Measurements from ENCODE around the gene SPRYD4. TPM values are rescaled to one million over a fixed set of nuclear protein-coding genes. Genes with fewer than 3 reads are reported as not detected.
"Not testable (repeated sequence)": the region's sequence is repeated elsewhere in the genome, so short reads cannot be mapped to it uniquely, and the experiment has no call there.

The SPRYD4 gene
- total RNA-seq, 4 donors from 2014 or later: 1.1 to 3.7 (median 2.3) TPM

DNA sequence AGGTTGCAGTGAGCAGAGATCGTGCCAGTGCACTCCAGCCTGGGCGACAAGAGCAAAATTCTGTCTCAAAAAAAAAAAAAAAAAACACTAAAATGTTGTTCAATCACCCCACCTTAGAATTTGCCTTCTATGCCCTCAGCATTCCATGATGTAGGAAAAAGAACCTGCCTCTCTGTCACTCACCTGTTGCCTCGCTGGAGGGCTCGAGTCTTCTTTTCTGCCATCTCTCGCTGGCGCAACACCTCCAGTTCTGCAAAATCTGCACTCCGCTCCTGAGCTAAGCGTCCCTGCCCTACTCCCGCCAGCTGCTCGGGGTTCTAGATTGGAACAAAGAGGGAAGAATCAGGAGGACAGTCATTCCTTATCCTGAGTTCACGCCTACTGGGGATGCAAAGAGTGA is 37.1 kb upstream of the SPRYD4 start:
- Histone ChIP-seq H3K4me3 (no peak overlapping the region), H3K27me3 (no peaks in the 10 kb centered on the region), H3K9me3 (no peaks in the 10 kb centered on the region), H3K4me1 (no peaks in the 10 kb centered on the region), H3K27ac (no peak overlapping the region), H3K36me3 (peaks cover 0 to 26% of the 10 kb centered on the region in 2 donors)
- TF ChIP-seq EP300 (IDR thresholded peaks at IDR 0.05): no peak
- TF ChIP-seq, protein P1, sequence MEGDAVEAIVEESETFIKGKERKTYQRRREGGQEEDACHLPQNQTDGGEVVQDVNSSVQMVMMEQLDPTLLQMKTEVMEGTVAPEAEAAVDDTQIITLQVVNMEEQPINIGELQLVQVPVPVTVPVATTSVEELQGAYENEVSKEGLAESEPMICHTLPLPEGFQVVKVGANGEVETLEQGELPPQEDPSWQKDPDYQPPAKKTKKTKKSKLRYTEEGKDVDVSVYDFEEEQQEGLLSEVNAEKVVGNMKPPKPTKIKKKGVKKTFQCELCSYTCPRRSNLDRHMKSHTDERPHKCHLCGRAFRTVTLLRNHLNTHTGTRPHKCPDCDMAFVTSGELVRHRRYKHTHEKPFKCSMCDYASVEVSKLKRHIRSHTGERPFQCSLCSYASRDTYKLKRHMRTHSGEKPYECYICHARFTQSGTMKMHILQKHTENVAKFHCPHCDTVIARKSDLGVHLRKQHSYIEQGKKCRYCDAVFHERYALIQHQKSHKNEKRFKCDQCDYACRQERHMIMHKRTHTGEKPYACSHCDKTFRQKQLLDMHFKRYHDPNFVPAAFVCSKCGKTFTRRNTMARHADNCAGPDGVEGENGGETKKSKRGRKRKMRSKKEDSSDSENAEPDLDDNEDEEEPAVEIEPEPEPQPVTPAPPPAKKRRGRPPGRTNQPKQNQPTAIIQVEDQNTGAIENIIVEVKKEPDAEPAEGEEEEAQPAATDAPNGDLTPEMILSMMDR (IDR thresholded peaks at IDR 0.05): no peak
- no peak for TF ChIP-seq POLR2A (IDR thresholded peaks at IDR 0.05)
- TF ChIP-seq POLR2AphosphoS5 (IDR thresholded peaks at IDR 0.05): no peak
- no peak for ATAC-seq
- 97 to 100% methylated on average over 4 to 5 of the region's 11 CpGs for WGBS, 2 donors (ENCODE audit: low coverage in 1 of 2)

GRCh38 chr12:56431850-56432249 is 36.5 kb upstream of the SPRYD4 start:
- Histone ChIP-seq H3K27me3 (no peaks in the 10 kb centered on the region), H3K4me1 (no peaks in the 10 kb centered on the region), H3K36me3 (peaks cover 0 to 26% of the 10 kb centered on the region in 2 donors), H3K9me3 (no peaks in the 10 kb centered on the region), H3K27ac (no peak overlapping the region), H3K4me3 (no peak overlapping the region)
- no peak for ATAC-seq
- WGBS, 2 donors (ENCODE audit: low coverage in 1 of 2): 87 to 90% methylated on average over 3 of the region's 3 CpGs
- TF ChIP-seq POLR2A (IDR thresholded peaks at IDR 0.05): no peak
- TF ChIP-seq, protein P1 (IDR thresholded peaks at IDR 0.05): no peak
- no peak for TF ChIP-seq POLR2AphosphoS5 (IDR thresholded peaks at IDR 0.05)
- TF ChIP-seq EP300 (IDR thresholded peaks at IDR 0.05): no peak

- H3K27me3 ChIP-seq: no peaks in the 10 kb centered on the region
- TF ChIP-seq POLR2AphosphoS5 (IDR thresholded peaks at IDR 0.05) (no peak), POLR2A (IDR thresholded peaks at IDR 0.05) (no peak), EP300 (IDR thresholded peaks at IDR 0.05) (no peak)
- TF ChIP-seq, protein P1 (IDR thresholded peaks at IDR 0.05): no peak
- no peaks in the 10 kb centered on the region for H3K9me3 ChIP-seq
- no peak overlapping the region for H3K27ac ChIP-seq
- peaks cover 0 to 12% of the 10 kb centered on the region in 2 donors for H3K36me3 ChIP-seq
- ATAC-seq: no peak
- no peak overlapping the region for H3K4me3 ChIP-seq
- H3K4me1 ChIP-seq: no peaks in the 10 kb centered on the region
- WGBS, 2 donors (ENCODE audit: low coverage in 1 of 2): 80 to 100% methylated on average over 1 to 4 of the region's 6 CpGs
Observed at GRCh38 chr12:56434828-56435227, 33.5 kb upstream of the SPRYD4 start.

DNA sequence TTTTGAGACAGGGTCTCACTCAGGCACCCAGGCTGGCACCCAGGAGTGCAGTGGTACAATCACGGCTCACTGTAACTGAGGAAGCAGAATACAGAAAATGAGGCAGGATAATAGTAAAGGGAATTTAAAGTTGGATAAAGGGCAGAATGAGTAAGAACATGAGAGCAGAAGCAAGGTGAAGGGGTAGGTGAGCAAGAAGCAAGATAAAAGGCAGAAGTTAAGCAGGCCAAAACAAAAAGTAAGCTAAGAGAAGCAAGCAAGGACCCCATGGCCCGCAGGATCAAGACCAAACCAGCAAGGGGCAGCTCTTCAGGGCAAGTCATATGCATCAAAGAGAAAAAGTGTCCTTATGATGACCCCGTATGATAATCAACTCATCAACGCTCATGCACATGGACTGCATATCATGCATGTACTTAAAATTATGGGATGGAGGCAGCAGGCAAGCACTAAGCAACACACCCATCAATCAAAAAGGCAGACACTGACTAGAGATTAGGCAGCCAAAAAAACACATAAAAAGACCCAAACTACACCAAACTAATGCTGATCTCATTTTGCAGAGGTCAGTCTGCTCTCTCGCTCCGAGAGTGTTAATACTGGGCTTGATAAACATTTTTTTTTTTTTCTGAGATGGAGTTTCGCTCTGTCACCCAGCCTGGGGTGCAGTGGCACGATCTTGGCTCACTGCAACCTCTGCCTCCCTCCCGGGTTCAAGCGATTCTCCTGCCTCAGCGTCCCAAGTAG is 30.8 kb upstream of the SPRYD4 start:
- Histone ChIP-seq H3K9me3 (no peaks in the 10 kb centered on the region), H3K27ac (no peak overlapping the region), H3K4me1 (no peaks in the 10 kb centered on the region), H3K36me3 (no peaks in the 10 kb centered on the region), H3K27me3 (no peaks in the 10 kb centered on the region), H3K4me3 (no peak overlapping the region)
- 66 to 82% methylated on average over 5 to 11 of the region's 11 CpGs for WGBS, 2 donors (ENCODE audit: low coverage in 1 of 2)
- ATAC-seq: no peak
- TF ChIP-seq POLR2A (IDR thresholded peaks at IDR 0.05) (no peak), EP300 (IDR thresholded peaks at IDR 0.05) (no peak), POLR2AphosphoS5 (IDR thresholded peaks at IDR 0.05) (no peak)
- TF ChIP-seq, protein P1 (IDR thresholded peaks at IDR 0.05): no peak

DNA sequence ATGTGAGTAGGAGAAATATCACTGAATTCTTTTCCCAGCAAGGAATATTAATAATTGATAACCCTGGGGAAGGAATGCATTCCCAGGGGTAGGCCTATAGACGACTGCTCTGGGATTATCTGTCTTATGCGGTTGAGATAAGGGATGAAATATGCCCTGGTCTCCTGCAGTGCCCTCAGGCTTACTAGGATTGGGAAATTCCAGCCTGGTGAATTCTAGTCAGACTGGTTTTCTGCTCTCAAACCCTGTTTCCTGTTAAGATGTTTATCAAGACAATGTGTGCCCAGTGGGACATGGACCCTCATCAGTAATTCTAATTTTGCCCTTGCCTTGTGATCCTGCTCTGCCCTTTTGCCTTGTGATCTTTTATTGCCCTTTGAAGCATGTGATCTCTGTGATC is 25.2 kb upstream of the SPRYD4 start:
- not testable (repeated sequence) for H3K27me3 ChIP-seq, H3K9me3 ChIP-seq, H3K27ac ChIP-seq, H3K4me3 ChIP-seq, H3K36me3 ChIP-seq, ATAC-seq, H3K4me1 ChIP-seq
- 71% methylated on average over 2 of the region's 2 CpGs; no CpG with 5 or more reads in 1 of the 2 donors for WGBS, 2 donors (ENCODE audit: low coverage in 1 of 2)
